Fibroblast of skin of back (primary cell): ENCODE measurements around the gene SP110.
"Not testable (repeated sequence)": the region's sequence is repeated elsewhere in the genome, so short reads cannot be mapped to it uniquely, and the experiment has no call there.

ENCODE experiments used
- DNase-seq: peaks from one replicate; pipeline ENCODE4 v3.0.0-alpha.2; 2013

The SP110 gene

GRCh38 chr2:230224458-230224857 lies 4.7 kb upstream of the SP110 start:
- no peak for DNase-seq

GRCh38 chr2:230222829-230223228 lies 3.0 kb upstream of the SP110 start:
- DNase-seq, result not testable (repeated sequence)

GRCh38 chr2:230221493-230221892 lies 1.7 kb upstream of the SP110 start:
- no peak for DNase-seq

GRCh38 chr2:230220347-230220969 lies 674 bp upstream of the SP110 start:
- DNase-seq, result no peak

GRCh38 chr2:230218421-230218820 lies 1.4 kb downstream of the SP110 start:
- DNase-seq, result no peak

- no peak for DNase-seq
Measured at GRCh38 chr2:230217424-230217823, 2.4 kb downstream of the SP110 start.

- no peak for DNase-seq
Measured at GRCh38 chr2:230216489-230216888, 3.3 kb downstream of the SP110 start.

GRCh38 chr2:230209422-230210051 lies 10.2 kb downstream of the SP110 start:
- no peak for DNase-seq

GRCh38 chr2:230208576-230208975 lies 11.2 kb downstream of the SP110 start:
- DNase-seq, result no peak

- no peak for DNase-seq
Measured at GRCh38 chr2:230205721-230206120, 14.1 kb downstream of the SP110 start.

- DNase-seq, result no peak
Measured at GRCh38 chr2:230205034-230205433, 14.8 kb downstream of the SP110 start.

GRCh38 chr2:230203110-230203676 lies 16.6 kb downstream of the SP110 start:
- DNase-seq, result no peak

- no peak for DNase-seq
Measured at GRCh38 chr2:230202430-230203109, 17.2 kb downstream of the SP110 start.

- DNase-seq, result no peak
Measured at GRCh38 chr2:230184727-230185578, 34.8 kb downstream of the SP110 start.

GRCh38 chr2:230181195-230181594 lies 38.6 kb downstream of the SP110 start:
- DNase-seq, result no peak

GRCh38 chr2:230179907-230180306 lies 39.9 kb downstream of the SP110 start:
- DNase-seq, result no peak

GRCh38 chr2:230178546-230179485 lies 41.0 kb downstream of the SP110 start:
- DNase-seq, result no peak

- DNase-seq, result no peak
Measured at GRCh38 chr2:230176996-230177395, 42.8 kb downstream of the SP110 start.

- no peak for DNase-seq
Measured at GRCh38 chr2:230174466-230174865, 45.3 kb downstream of the SP110 start.

GRCh38 chr2:230172852-230173251 lies 46.9 kb downstream of the SP110 start:
- DNase-seq, result no peak

GRCh38 chr2:230172156-230172555 lies 47.6 kb downstream of the SP110 start:
- DNase-seq, result no peak

GRCh38 chr2:230170532-230170931 lies 49.3 kb downstream of the SP110 start:
- DNase-seq, result no peak
